Measurements from ENCODE around the gene UCMA.
"Not testable (repeated sequence)": the region's sequence is repeated elsewhere in the genome, so short reads cannot be mapped to it uniquely, and the experiment has no call there.

DNA sequence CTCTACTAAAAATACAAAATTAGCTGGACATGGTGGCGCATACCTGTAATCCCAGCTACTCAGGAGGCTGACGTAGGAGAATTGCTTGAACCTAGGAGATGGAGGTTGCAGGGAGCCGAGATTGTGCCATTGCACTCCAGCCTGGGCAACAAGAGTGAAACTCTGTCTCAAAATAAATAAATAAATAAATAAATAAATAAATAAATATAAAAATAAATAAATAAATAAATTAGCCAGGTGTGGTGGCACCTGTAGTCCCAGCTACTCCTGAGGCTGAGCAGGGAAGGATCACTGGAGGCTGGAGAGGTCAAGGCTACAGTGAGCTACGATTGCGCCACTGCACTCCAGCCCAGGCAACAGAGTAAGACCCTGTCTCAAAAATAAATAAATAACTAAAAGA lies 8.1 kb upstream of the UCMA start:
- TF ChIP-seq POLR2A (IDR thresholded peaks at IDR 0.05; ENCODE audit: low read depth, low read length); POLR2AphosphoS5 (IDR thresholded peaks at IDR 0.05; ENCODE audit: low read depth, low read length); TAF1 (IDR thresholded peaks at IDR 0.05; ENCODE audit: borderline replicate concordance, low read depth, low read length): not testable (repeated sequence)
